DND-41 (cell line): ENCODE data around the gene MRPS27.

Experiments used
- ATAC-seq: fragments of 200-7000 bp; cut with Tn5 transposase; 3 replicates; pipeline ENCODE4 v1.9.1; 2021; ENCODE audit warnings: low read depth; ENCODE audit not compliant: insufficient read depth
- DNase-seq: peaks from one replicate; pipeline ENCODE4 v3.0.0-alpha.2; 2020
- H2AFZ ChIP-seq: 2 replicates; pipeline ENCODE4 v1.6.0; 2012; ENCODE audit warnings: low read depth, low read length
- H3K27ac ChIP-seq: 2 replicates; pipeline ENCODE4 v1.5.1; 2012; ENCODE audit warnings: low read length, inconsistent platforms
- H3K27me3 ChIP-seq: fragments of 200-600 bp; sonication (generic); 2 replicates; pipeline ENCODE4 v1.6.0; 2012; ENCODE audit warnings: low read length, mild to moderate bottlenecking, inconsistent platforms; ENCODE audit not compliant: insufficient read depth, poor library complexity
- H3K36me3 ChIP-seq: 2 replicates; pipeline ENCODE4 v1.5.1; 2012; ENCODE audit warnings: low read length, inconsistent platforms; ENCODE audit not compliant: insufficient read depth
- H3K4me1 ChIP-seq: 2 replicates; pipeline ENCODE4 v1.5.1; 2012; ENCODE audit warnings: mild to moderate bottlenecking, low read length; ENCODE audit not compliant: insufficient read depth
- H3K4me2 ChIP-seq: 2 replicates; pipeline ENCODE4 v1.6.0; 2012; ENCODE audit warnings: mild to moderate bottlenecking, moderate library complexity, low read length, inconsistent platforms; ENCODE audit not compliant: insufficient read depth
- H3K4me3 ChIP-seq, 2 experiments: fragments of 200-600 bp in 1 of 2; shearing (Covaris generic) in 1 of 2; 2 replicates each; pipeline ENCODE4 v1.5.1; 2012 to 2016; ENCODE audit warnings: inconsistent platforms in 2 of 2, low read length in 2 of 2, mild to moderate bottlenecking in 2 of 2, low read depth in 1 of 2, moderate library complexity in 1 of 2
- H3K79me2 ChIP-seq: 2 replicates; pipeline ENCODE4 v1.6.0; 2012; ENCODE audit warnings: low read length, inconsistent platforms; ENCODE audit not compliant: insufficient read depth
- H3K9ac ChIP-seq: 2 replicates; pipeline ENCODE4 v1.6.0; 2012; ENCODE audit warnings: low read depth, mild to moderate bottlenecking, inconsistent platforms, low read length, moderate library complexity
- H3K9me3 ChIP-seq: 2 replicates; pipeline ENCODE4 v1.5.1; 2012; ENCODE audit warnings: low read length, moderate library complexity, mild to moderate bottlenecking, inconsistent platforms; ENCODE audit not compliant: insufficient read depth, severe bottlenecking
- H4K20me1 ChIP-seq: 2 replicates; pipeline ENCODE4 v1.6.0; 2012; ENCODE audit warnings: low read length; ENCODE audit not compliant: insufficient read depth
- CTCF ChIP-seq: IDR thresholded peaks from 2 replicates; pipeline ENCODE4 v1.5.1; 2012; ENCODE audit warnings: borderline replicate concordance, low read length, moderate library complexity, mild to moderate bottlenecking; ENCODE audit not compliant: poor library complexity, severe bottlenecking; ENCODE audit errors: extremely low read depth
- EZH2 ChIP-seq: IDR thresholded peaks from 3 replicates; pipeline ENCODE4 v1.6.1; 2012; ENCODE audit warnings: borderline replicate concordance, low read depth, mild to moderate bottlenecking, moderate library complexity, low read length, inconsistent platforms; ENCODE audit not compliant: severe bottlenecking

MRPS27 gene

GRCh38 chr5:72351376-72351775 is 31.3 kb upstream of the MRPS27 start:
- Histone ChIP-seq H3K36me3 (no peaks in the 10 kb centered on the region; the same call in 1 of the 2 replicates), H3K27me3 (no peaks in the 10 kb centered on the region), H3K9me3 (no peaks in the 10 kb centered on the region), H3K79me2 (no peaks in the 10 kb centered on the region), H3K9ac (no peak overlapping the region), H4K20me1 (no peaks in the 10 kb centered on the region), H3K4me3 (no peak overlapping the region), H2AFZ (no peak overlapping the region), H3K4me2 (no peak overlapping the region), H3K27ac (no peak overlapping the region), H3K4me1 (no peaks in the 10 kb centered on the region)
- ATAC-seq (no peak), DNase-seq (no peak)
- TF ChIP-seq EZH2 = no peak
- TF ChIP-seq CTCF = no peak

DNA sequence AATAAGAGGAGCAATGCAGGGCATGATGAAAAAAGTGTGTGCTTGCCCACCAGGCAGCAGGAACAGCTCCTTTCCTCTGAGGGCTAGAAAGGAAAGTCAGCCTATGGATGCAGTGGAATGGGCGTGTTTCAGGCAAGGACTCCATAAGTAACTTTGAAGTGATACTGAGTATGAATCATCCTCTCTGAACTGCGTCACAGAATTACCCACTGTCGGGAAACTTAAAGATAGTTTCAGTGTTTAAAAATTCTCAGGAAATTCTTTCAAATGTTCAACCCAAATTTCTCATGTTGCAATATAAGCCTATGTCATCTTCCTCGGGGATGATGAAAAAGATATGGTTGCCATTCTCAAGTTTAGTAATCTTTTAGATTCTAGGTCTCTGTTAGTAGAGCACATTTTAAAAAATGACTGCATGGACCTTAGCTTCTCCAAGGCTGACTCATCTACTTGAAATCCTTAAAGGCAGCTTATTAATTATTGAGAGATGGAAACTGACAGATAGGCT is 27.8 kb upstream of the MRPS27 start:
- TF ChIP-seq EZH2 (no peak), CTCF (no peak)
- no peak for ATAC-seq

GRCh38 chr5:72346398-72346797 is 26.4 kb upstream of the MRPS27 start:
- no peak overlapping the region for H3K4me2 ChIP-seq
- no peaks in the 10 kb centered on the region for H3K4me1 ChIP-seq
- ATAC-seq (no peak), DNase-seq (no peak)
- H3K27ac ChIP-seq = no peak overlapping the region
- H4K20me1 ChIP-seq = no peaks in the 10 kb centered on the region
- no peaks in the 10 kb centered on the region for H3K27me3 ChIP-seq
- H3K36me3 ChIP-seq = peaks cover 22% of the 10 kb centered on the region
- H3K4me3 ChIP-seq = no peak overlapping the region
- no peak for TF ChIP-seq CTCF
- no peak for TF ChIP-seq EZH2
- no peaks in the 10 kb centered on the region for H3K9me3 ChIP-seq
- no peaks in the 10 kb centered on the region for H3K79me2 ChIP-seq
- no peak overlapping the region for H2AFZ ChIP-seq
- no peak overlapping the region for H3K9ac ChIP-seq

More for the DNA sequence above, 27.8 kb upstream of the MRPS27 start:
- DNase-seq = no peak
- Histone ChIP-seq H3K79me2 (no peaks in the 10 kb centered on the region), H3K4me3 (no peak overlapping the region), H2AFZ (no peak overlapping the region), H4K20me1 (no peaks in the 10 kb centered on the region), H3K4me2 (no peak overlapping the region), H3K36me3 (peaks cover 14% of the 10 kb centered on the region), H3K4me1 (no peaks in the 10 kb centered on the region), H3K27me3 (no peaks in the 10 kb centered on the region), H3K27ac (no peak overlapping the region), H3K9ac (no peak overlapping the region), H3K9me3 (no peaks in the 10 kb centered on the region)

DNA sequence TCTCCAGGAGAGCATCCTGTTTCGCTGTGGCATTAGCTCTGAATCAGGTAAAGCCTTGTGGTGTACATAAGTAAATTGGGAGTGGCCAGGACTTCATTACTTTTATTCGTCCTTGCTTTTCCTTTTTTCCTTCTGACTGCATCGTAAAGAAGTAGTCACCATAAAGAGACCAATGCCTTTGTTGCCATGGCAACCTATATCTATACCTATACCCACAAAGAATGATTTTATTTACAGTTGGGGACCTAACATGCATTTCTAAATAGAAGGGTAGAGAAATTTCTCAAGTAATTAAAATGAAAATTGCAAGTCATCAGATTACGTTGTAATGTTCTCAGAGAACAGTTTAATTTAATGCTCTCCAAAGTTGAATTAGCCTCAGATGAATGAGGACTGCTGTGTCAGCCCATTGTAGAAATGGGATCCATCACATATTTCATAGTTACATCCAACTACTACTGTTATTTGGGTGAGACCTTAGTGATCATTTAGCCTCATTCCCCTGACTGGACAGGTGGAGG is 18.7 kb upstream of the MRPS27 start:
- H3K4me3 ChIP-seq = no peak overlapping the region
- no peak for TF ChIP-seq CTCF
- no peak for TF ChIP-seq EZH2
- no peaks in the 10 kb centered on the region for H3K4me1 ChIP-seq
- no peaks in the 10 kb centered on the region for H4K20me1 ChIP-seq
- no peak for DNase-seq
- H3K9me3 ChIP-seq = no peaks in the 10 kb centered on the region
- no peak overlapping the region for H3K4me2 ChIP-seq
- no peak overlapping the region for H3K27ac ChIP-seq
- H3K79me2 ChIP-seq = no peaks in the 10 kb centered on the region
- no peak overlapping the region for H2AFZ ChIP-seq
- ATAC-seq = no peak
- H3K36me3 ChIP-seq = peaks cover 45% of the 10 kb centered on the region
- H3K27me3 ChIP-seq = no peaks in the 10 kb centered on the region
- H3K9ac ChIP-seq = no peak overlapping the region
